ENCODE measurements around the gene ZPBP.

DNA sequence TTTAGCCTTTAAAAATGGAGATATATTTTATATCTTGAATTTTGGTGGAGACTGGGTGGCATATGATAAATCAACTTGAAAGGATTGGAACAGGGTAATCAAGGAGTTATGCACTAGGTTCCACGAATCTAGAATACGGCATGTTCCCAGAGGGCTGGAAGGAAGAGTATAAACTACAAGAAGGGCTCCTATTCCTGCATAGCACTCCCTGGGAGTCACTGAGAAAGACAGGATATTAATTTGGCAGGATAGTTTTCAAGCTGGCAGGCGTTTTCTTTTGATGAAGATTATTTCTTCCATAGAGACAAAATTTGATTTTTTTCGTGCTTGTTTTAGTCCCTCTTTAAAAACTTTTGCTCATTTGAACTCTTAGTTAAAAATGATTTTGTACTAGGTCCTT lies 199.9 kb downstream of the ZPBP start:
- TF ChIP-seq EZH2 (IDR thresholded peaks at IDR 0.05; ENCODE audit: borderline replicate concordance, insufficient read depth, low read length, poor library complexity, severe bottlenecking): no peak
- TF ChIP-seq, protein P1, sequence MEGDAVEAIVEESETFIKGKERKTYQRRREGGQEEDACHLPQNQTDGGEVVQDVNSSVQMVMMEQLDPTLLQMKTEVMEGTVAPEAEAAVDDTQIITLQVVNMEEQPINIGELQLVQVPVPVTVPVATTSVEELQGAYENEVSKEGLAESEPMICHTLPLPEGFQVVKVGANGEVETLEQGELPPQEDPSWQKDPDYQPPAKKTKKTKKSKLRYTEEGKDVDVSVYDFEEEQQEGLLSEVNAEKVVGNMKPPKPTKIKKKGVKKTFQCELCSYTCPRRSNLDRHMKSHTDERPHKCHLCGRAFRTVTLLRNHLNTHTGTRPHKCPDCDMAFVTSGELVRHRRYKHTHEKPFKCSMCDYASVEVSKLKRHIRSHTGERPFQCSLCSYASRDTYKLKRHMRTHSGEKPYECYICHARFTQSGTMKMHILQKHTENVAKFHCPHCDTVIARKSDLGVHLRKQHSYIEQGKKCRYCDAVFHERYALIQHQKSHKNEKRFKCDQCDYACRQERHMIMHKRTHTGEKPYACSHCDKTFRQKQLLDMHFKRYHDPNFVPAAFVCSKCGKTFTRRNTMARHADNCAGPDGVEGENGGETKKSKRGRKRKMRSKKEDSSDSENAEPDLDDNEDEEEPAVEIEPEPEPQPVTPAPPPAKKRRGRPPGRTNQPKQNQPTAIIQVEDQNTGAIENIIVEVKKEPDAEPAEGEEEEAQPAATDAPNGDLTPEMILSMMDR (IDR thresholded peaks at IDR 0.05; ENCODE audit: poor library complexity, severe bottlenecking): no peak
- no peak for TF ChIP-seq TAF1 (IDR thresholded peaks at IDR 0.05; ENCODE audit: low read depth)
- TF ChIP-seq, protein P2, sequence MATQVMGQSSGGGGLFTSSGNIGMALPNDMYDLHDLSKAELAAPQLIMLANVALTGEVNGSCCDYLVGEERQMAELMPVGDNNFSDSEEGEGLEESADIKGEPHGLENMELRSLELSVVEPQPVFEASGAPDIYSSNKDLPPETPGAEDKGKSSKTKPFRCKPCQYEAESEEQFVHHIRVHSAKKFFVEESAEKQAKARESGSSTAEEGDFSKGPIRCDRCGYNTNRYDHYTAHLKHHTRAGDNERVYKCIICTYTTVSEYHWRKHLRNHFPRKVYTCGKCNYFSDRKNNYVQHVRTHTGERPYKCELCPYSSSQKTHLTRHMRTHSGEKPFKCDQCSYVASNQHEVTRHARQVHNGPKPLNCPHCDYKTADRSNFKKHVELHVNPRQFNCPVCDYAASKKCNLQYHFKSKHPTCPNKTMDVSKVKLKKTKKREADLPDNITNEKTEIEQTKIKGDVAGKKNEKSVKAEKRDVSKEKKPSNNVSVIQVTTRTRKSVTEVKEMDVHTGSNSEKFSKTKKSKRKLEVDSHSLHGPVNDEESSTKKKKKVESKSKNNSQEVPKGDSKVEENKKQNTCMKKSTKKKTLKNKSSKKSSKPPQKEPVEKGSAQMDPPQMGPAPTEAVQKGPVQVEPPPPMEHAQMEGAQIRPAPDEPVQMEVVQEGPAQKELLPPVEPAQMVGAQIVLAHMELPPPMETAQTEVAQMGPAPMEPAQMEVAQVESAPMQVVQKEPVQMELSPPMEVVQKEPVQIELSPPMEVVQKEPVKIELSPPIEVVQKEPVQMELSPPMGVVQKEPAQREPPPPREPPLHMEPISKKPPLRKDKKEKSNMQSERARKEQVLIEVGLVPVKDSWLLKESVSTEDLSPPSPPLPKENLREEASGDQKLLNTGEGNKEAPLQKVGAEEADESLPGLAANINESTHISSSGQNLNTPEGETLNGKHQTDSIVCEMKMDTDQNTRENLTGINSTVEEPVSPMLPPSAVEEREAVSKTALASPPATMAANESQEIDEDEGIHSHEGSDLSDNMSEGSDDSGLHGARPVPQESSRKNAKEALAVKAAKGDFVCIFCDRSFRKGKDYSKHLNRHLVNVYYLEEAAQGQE (IDR thresholded peaks at IDR 0.05; ENCODE audit: borderline replicate concordance): no peak
- TF ChIP-seq SMC3 (conservative IDR thresholded peaks at IDR 0.05; ENCODE audit: poor library complexity): no peak
- no peak for TF ChIP-seq RAD21 (conservative IDR thresholded peaks at IDR 0.05)
- no peak for TF ChIP-seq EP300 (conservative IDR thresholded peaks at IDR 0.05; ENCODE audit: poor library complexity, severe bottlenecking)
- TF ChIP-seq POLR2AphosphoS5 (IDR thresholded peaks at IDR 0.05): no peak
- TF ChIP-seq MXI1 (conservative IDR thresholded peaks at IDR 0.05; ENCODE audit: poor library complexity, severe bottlenecking): no peak
